H7 (cell line): ENCODE results near the gene EIF2AK3. TPM values are rescaled to one million over a fixed set of nuclear protein-coding genes. Genes with fewer than 3 reads are reported as not detected.
"Not testable (repeated sequence)": the region's sequence is repeated elsewhere in the genome, so short reads cannot be mapped to it uniquely, and the experiment has no call there.

Source experiments
- DNase-seq: peaks from one replicate; pipeline ENCODE4 v3.0.0; 2012
- H3K27me3 ChIP-seq: 2 replicates; pipeline ENCODE4 v1.6.0; 2011; ENCODE audit warnings: mild to moderate bottlenecking, low read length; ENCODE audit not compliant: control insufficient read depth, insufficient read depth
- H3K36me3 ChIP-seq: replicated peaks from 2 replicates; pipeline ENCODE4 v1.5.1; 2011; ENCODE audit warnings: low read length; ENCODE audit not compliant: control insufficient read depth, insufficient read depth
- H3K4me3 ChIP-seq: 2 replicates; pipeline ENCODE4 v1.5.1; 2011; ENCODE audit warnings: low read depth, mild to moderate bottlenecking, control low read depth, low read length, moderate library complexity; ENCODE audit not compliant: insufficient read depth
- total RNA-seq: library from RNA; depleted of rRNA; stranded (reverse); fragments of >200 nt; shearing (Covaris generic); gene quantifications from 2 replicates; pipeline ENCODE4 v1.2.3, GENCODE V29; 2014

Gene EIF2AK3
- total RNA-seq, 1 experiment from 2014 or later: 13.8 TPM

DNA sequence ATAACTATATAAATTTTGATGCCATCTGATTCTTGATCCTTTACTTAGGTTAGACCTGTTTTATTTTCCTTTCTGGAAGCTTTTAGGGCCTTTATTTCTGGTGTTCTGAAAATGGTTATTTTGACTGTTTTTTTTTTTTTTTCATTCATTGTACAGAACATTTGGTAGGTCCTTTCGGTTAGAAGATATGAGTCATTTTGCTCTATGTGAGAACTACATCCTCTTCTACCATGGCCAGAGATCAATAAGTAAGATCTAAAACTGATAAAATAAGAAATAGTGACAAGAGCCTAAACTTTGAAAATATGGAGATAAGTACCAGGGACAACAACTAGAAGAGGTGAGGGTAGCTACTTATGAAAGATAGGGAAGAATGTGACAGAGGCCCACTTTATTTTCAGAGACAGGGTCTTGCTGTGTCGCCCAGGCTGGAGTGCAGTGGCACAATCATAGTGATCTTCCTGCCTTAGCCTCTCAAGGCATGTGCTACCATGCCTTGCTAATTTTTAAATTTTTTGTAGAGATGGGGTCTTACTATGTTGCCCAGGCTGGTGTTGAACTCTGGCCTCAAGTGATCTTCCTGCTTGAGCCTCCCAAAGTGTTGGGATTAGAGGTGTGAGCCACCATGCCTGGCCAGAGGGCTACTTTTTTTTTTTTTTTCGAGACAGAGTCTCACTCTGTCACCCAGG is 66.5 kb downstream of the EIF2AK3 start:
- H3K36me3 ChIP-seq: peaks cover 1% of the 10 kb centered on the region
- no peak for DNase-seq
- no peaks in the 10 kb centered on the region for H3K27me3 ChIP-seq
- no peak overlapping the region for H3K4me3 ChIP-seq

DNA sequence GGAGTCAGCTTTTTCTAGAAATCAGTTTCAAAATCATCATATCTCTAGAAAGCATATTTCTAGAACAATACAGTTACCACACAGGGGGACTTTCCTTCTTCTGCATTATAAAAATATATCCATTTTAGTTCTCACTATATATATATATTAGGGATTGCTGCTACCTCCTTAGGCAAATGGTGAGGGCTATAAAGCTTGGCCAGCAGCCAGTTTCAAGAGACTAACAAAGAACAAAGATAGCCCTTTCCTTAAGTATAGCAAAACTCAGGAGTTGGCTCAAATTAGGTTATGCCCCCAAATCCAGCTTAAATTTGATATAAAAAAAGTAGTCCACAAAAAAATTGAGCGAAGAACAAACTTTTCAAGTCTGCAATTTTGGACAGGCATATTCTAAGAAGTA is 70.0 kb downstream of the EIF2AK3 start:
- Histone ChIP-seq H3K27me3 (no peaks in the 10 kb centered on the region), H3K4me3 (no peak overlapping the region), H3K36me3 (peaks cover 1% of the 10 kb centered on the region)
- no peak for DNase-seq

DNA sequence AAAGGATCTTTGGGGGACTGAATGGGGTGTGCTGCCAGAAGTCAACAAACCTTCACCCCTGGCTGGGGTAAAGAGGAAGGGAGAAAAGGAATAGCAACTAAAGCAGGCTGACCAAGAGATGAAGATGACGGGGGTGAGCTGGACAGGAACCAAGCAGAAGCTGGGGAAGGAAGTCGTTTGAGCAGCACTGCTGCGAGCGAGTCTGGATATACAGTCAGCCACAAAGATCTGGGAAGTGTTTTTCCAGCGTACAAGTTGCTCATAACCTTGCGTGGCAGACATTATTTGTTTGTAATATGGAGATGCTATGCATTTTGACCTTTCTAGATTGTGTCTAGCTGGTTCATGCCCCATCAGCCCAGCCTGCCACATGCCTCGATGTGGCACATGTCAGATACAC is 71.2 kb downstream of the EIF2AK3 start:
- DNase-seq: no peak
- Histone ChIP-seq H3K4me3 (no peak overlapping the region), H3K36me3 (peaks cover 1% of the 10 kb centered on the region), H3K27me3 (no peaks in the 10 kb centered on the region)

DNA sequence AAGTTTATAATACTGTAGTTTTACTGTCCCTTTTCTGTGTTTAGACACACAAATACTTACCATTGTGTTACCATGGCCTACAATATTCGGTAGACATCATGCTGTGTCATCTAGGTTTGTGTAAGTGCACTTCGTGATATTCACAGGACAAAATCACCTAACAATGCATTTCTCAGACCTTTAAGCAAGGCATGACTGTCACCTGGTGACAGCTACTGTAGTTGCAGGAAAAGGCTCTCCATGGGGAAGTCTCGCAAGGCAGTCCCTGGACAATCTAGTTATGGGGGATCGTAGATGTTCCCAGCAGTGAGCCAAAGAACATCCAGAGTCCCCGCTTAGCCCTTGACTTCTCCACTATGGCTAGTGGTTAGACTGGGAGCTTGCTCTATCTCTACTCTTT is 73.1 kb downstream of the EIF2AK3 start:
- Histone ChIP-seq H3K4me3 (no peak overlapping the region), H3K27me3 (no peaks in the 10 kb centered on the region; the same call in 1 of the 2 replicates), H3K36me3 (peaks cover 1% of the 10 kb centered on the region)
- DNase-seq: peak; percentile 40

DNA sequence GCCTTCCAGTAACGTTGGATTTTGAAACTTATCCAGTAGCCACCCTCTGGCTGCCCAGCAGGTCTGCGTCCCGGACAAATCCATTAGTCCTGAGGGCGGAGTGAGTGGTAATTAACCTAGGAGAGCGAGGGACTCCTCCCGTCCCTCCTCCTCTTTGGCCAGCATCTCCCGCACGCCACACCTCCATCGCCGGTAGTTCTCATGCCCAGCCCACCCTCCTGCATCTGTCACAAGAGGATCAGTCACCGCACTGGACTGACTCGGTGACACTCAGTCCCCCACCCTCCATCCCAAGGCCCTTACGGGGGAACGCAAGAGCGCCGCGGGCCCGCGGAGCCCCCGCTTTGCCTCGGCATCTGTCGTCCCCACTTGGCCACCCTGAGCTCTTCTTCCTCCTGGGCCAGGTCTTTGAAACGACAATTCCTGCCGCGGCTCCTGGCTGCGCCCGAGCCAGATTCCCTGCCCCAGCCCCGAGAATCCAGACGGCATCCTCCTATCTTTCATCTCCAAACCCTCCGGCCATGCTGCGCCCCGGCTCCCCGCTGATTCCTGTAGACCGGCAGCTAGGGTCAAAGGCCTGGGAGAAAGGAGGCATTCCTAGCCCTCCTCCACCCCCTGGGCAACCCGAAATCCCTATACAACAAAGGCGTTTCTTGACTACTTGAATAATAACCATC is 77.5 kb downstream of the EIF2AK3 start:
- H3K36me3 ChIP-seq: no peaks in the 10 kb centered on the region
- no peaks in the 10 kb centered on the region; the same call in 1 of the 2 replicates for H3K27me3 ChIP-seq
- DNase-seq: peak; percentile 84
- peak overlapping the region; percentile 30 for H3K4me3 ChIP-seq

DNA sequence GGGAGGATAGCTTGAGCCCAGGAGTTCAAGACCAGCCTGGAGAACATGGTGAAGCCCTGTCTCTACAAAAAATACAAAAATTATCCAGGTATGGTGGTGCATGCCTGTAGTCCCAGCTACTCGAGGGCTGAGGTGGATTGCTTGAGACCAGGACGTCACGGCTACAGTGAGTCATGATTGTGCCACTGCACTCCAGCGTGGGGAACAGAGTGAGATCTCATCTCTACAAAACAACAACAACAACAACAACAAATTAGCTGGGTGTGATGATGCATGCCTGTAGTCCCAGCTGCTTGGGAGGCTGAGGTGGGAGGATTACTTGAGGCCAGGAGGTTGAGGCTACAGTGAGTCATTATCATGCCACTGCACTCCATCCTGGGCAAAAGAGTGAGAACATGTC is 81.0 kb downstream of the EIF2AK3 start:
- H3K27me3 ChIP-seq, H3K36me3 ChIP-seq, DNase-seq: not testable (repeated sequence)

DNA sequence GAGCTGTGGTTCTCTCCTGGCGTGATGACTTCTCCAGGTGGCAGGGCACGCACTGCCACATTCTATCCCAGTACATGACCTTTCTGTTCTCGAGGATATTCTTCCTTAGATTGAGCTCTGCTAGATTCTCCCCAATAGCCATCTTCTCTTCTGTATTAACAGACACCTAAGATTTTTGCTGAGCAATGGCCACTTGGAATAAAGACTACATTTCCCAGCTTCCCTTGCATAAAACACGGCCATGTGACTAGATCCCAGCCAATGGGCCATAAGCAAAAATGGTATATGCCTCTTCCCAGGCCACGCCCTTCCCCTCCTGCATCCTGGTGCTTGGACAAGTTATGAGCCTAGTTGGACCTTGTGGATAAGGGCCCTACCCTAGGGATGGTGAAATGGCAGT is 82.1 kb downstream of the EIF2AK3 start:
- no peaks in the 10 kb centered on the region for H3K36me3 ChIP-seq
- peak; percentile 69 for DNase-seq
- H3K27me3 ChIP-seq: no peaks in the 10 kb centered on the region; the same call in 1 of the 2 replicates
- no peak overlapping the region for H3K4me3 ChIP-seq

More for the DNA sequence above, 81.0 kb downstream of the EIF2AK3 start:
- H3K4me3 ChIP-seq: not testable (repeated sequence)

DNA sequence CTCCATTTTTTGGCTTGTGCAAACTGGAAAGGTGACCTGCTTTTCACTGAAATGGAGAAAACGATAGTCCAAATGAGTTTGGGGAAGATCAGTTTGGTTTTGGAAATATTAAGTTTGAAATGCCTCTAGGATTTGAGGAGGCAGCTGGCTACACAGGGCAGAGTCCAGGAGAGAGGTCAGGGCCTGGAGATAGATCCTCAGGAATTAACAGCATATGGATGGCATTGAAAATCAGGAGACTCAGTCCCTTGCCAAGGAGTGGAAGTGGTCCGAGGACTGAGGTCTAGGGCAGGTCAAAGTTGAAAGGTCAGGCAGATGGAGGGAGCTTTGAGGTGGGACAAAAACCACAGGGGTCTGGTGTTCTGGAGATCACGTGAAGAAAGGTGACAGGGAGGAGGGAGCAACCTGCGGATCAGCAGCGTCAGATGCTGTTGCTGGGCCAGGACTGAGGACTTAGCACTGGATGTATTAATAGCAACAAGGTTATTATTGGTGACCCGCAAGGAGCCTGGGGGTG is 83.7 kb downstream of the EIF2AK3 start:
- Histone ChIP-seq H3K36me3 (no peaks in the 10 kb centered on the region), H3K4me3 (no peak overlapping the region), H3K27me3 (no peaks in the 10 kb centered on the region)
- DNase-seq: no peak

DNA sequence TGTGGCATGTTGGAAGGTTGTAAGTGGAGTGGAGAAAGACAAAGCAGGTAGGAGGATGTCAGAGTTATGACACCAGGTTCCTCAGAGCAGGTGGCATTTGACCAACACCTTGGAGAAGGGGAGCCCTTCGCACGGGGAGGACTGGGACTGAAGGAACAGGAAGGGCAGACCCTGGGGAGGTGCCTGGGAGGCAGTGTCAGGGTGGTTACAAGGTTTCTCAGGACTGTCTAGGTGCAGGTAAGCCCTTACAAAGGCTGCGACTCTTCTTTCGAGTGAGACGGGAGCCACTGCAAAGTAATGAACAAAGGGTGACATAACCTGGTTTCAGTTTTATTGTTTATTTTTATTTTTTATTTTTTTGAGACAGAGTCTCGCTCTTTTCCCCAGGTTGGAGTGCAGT is 84.6 kb downstream of the EIF2AK3 start:
- Histone ChIP-seq H3K36me3 (no peaks in the 10 kb centered on the region), H3K27me3 (no peaks in the 10 kb centered on the region), H3K4me3 (no peak overlapping the region)
- no peak for DNase-seq

DNA sequence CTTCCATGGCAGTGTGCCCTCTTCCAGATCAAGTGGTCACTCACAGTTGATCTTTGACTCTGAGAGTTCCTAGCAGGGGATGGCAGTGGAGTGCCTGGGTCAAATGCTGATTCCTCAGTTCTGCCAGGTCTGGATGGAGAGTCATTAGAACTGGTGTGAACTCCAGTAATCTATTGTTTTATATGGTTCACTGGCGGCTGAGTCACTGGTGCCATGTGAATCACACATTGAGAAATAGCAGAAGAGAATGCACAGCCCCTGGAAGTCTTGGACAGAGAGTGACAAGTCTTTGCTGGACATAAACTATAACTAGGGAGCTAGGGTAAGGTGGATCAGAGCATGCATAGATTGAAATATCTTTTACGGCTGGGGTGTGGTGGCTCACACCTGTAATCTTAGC is 86.9 kb downstream of the EIF2AK3 start:
- Histone ChIP-seq H3K4me3 (no peak overlapping the region), H3K27me3 (no peaks in the 10 kb centered on the region), H3K36me3 (no peaks in the 10 kb centered on the region)
- no peak for DNase-seq

DNA sequence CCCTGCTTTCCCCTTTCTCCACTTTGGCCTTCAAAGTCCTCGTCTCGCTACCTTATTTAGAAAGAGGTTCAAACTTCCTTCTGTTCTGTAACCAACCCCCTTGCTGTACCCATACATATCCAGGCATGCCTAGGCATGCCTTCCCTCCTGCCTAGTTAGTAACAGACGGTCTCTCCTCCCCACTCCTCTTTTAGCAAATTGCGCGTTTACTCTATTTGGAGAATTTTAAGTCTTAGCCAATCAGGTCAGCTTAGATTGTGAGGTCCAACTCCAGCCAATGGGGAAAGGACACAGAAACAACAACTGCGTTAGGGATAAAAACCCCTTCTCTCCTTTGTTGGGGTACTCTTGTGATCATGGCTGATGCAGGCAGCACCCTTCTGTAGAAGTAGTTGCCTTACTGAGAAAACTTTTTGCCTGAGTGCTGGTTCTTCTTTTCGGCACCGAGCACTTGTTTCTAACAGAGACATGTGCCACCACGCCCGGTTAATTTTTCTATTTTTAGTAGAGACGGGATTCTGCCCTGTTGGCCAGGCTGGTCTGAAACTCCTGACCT is 88.8 kb downstream of the EIF2AK3 start:
- Histone ChIP-seq H3K36me3 (no peaks in the 10 kb centered on the region), H3K4me3 (no peak overlapping the region), H3K27me3 (no peaks in the 10 kb centered on the region)
- no peak for DNase-seq

DNA sequence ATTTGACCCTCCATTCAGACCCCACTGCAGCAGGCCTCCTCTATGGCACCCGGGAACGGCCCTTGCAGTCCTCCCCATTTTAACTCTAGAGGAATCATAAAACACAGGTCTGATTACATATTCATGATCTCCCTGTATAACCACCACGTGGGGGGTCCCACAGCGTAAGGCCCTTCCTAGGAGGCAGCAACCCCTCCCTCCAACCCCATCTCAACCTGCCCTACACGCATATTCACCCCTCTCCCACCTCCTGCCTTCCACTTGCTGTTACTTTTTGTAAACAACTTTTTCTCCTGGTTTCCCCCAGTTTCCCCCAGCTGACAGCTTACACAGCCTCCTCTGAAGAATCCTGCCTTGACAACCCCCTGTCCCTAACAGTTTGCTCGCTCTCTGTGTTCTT is 89.6 kb downstream of the EIF2AK3 start:
- H3K36me3 ChIP-seq: no peaks in the 10 kb centered on the region
- no peaks in the 10 kb centered on the region for H3K27me3 ChIP-seq
- H3K4me3 ChIP-seq: no peak overlapping the region
- peak; percentile 40 for DNase-seq

DNA sequence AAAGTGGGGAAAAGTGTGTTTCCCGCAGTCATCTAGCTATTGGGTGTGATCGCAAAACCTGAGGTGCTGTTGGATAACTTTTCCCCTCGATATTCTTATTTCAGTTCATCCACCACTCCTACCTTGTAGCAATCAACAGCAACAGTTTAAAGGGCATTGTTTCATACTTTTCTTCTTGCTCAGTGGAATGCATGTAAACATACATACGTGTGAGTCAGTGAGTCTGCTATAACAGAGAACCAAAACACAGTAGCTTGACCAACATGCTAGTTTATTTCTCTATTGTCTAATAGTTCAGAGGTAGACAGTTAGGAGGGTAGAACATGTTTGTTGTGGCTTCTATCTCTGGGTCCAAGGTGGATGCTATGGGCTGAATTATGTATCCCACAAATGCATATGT is 97.2 kb downstream of the EIF2AK3 start:
- H3K27me3 ChIP-seq: no peaks in the 10 kb centered on the region
- H3K36me3 ChIP-seq: no peaks in the 10 kb centered on the region
- DNase-seq: no peak

DNA sequence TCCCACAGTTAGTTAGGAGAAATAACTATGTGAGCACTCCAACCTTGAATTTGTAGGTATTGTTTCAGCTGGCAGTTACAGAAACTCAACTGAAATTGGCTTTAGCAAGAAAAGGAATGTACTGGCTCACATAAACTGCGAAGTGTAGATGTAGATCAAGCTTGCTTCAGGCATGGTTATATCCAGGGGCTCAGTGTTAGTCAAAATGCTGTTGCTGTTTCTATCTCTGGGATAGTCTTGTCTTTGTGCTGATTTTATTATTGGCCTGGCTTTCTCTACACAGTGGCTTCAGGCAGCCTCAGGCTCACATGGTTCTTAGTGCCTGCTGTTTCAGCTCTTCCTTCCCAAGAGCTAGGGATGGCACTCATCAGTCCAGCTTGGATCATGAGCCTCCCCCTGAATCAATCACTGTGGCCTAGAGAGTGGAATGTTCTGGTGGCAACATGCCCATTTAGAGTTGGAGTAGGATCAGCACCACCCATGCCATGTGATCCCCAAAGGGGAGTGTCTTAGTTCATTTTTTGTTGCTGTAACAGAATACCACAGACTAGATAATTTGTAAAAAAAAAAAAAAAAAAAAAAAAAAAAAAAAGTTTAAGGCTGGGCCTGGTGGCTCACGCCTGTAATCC is 105.7 kb downstream of the EIF2AK3 start:
- peaks cover 8% of the 10 kb centered on the region; the same call in 1 of the 2 replicates for H3K27me3 ChIP-seq
- no peak for DNase-seq
- no peak overlapping the region for H3K4me3 ChIP-seq
- no peaks in the 10 kb centered on the region for H3K36me3 ChIP-seq

More for the DNA sequence above, 97.2 kb downstream of the EIF2AK3 start:
- no peak overlapping the region for H3K4me3 ChIP-seq
